Stimulated activated CD4-positive, alpha-beta T cell treated with anti-CD3 and anti-CD28 coated beads, Interleukin-2, amount 100 ng/mL, for 4 hours (primary cell): Measurements from ENCODE around the gene COL5A1.
"Not testable (repeated sequence)": the region's sequence is repeated elsewhere in the genome, so short reads cannot be mapped to it uniquely, and the experiment has no call there.

Source experiments
- DNase-seq: peaks from one replicate; pipeline ENCODE4 v3.0.0-alpha.2; 2020; ENCODE audit warnings: low read depth

The COL5A1 gene

GRCh38 chr9:134657666-134658377 is 16.2 kb downstream of the COL5A1 start:
- DNase-seq = no peak

- DNase-seq = no peak
These were observed 16.9 kb downstream of the COL5A1 start for GRCh38 chr9:134658378-134658955.

- DNase-seq = no peak
These were observed 18.1 kb downstream of the COL5A1 start for GRCh38 chr9:134659688-134660131.

- no peak for DNase-seq
These were observed 18.8 kb downstream of the COL5A1 start for GRCh38 chr9:134660407-134660806.

GRCh38 chr9:134661299-134661698 is 19.7 kb downstream of the COL5A1 start:
- no peak for DNase-seq

GRCh38 chr9:134661791-134662142 is 20.2 kb downstream of the COL5A1 start:
- no peak for DNase-seq

- no peak for DNase-seq
These were observed 20.7 kb downstream of the COL5A1 start for GRCh38 chr9:134662143-134662876.

GRCh38 chr9:134663084-134663483 is 21.5 kb downstream of the COL5A1 start:
- no peak for DNase-seq

- no peak for DNase-seq
These were observed 22.3 kb downstream of the COL5A1 start for GRCh38 chr9:134663753-134664415.

GRCh38 chr9:134664446-134664845 is 22.8 kb downstream of the COL5A1 start:
- DNase-seq = no peak

- no peak for DNase-seq
These were observed 24.6 kb downstream of the COL5A1 start for GRCh38 chr9:134666208-134666607.

GRCh38 chr9:134666831-134667230 is 25.2 kb downstream of the COL5A1 start:
- DNase-seq = no peak

GRCh38 chr9:134668977-134669376 is 27.4 kb downstream of the COL5A1 start:
- not testable (repeated sequence) for DNase-seq

GRCh38 chr9:134669399-134669955 is 27.9 kb downstream of the COL5A1 start:
- no peak for DNase-seq

- no peak for DNase-seq
These were observed 28.5 kb downstream of the COL5A1 start for GRCh38 chr9:134670042-134670525.

GRCh38 chr9:134670851-134671281 is 29.3 kb downstream of the COL5A1 start:
- DNase-seq = no peak

GRCh38 chr9:134671341-134672113 is 29.9 kb downstream of the COL5A1 start:
- no peak for DNase-seq

- no peak for DNase-seq
These were observed 34.8 kb downstream of the COL5A1 start for GRCh38 chr9:134676361-134676760.

GRCh38 chr9:134676886-134677285 is 35.3 kb downstream of the COL5A1 start:
- no peak for DNase-seq

- DNase-seq = no peak
These were observed 36.1 kb downstream of the COL5A1 start for GRCh38 chr9:134677743-134678142.

GRCh38 chr9:134678206-134678605 is 36.6 kb downstream of the COL5A1 start:
- DNase-seq = no peak
